ENCODE data around the gene CD207. TPM values are rescaled to one million over a fixed set of nuclear protein-coding genes. Genes with fewer than 3 reads are reported as not detected.
"Not testable (repeated sequence)": the region's sequence is repeated elsewhere in the genome, so short reads cannot be mapped to it uniquely, and the experiment has no call there.

Gene CD207
- total RNA-seq (not detected), polyA plus RNA-seq (not detected)

GRCh38 chr2:70835643-70836042, at the start of gene CD207:
CD207 (minus strand) TSS chr2:70835816; CDS start chr2:70835776, 40 bp downstream.
- no peaks in the 10 kb centered on the region for H3K36me3 ChIP-seq (ENCODE audit: insufficient read depth, low read length)
- Mint-ChIP-seq H3K4me3 (no peak within 1 kb of the TSS), H3K27me3 (peaks cover 2 to 8% of the 10 kb centered on the region in 2 donors), H3K9me3 (peaks cover 0 to 1% (median 0%) of the 10 kb centered on the region in 8 donors), H3K4me1 (no peaks in the 10 kb centered on the region), H3K36me3 (no peaks in the 10 kb centered on the region), H3K27ac (no peak within 1 kb of the TSS)
- no peaks in the 10 kb centered on the region for H3K4me1 ChIP-seq (ENCODE audit: insufficient read depth, low read length)
- no peaks in the 10 kb centered on the region for H3K9me3 ChIP-seq (ENCODE audit: control insufficient read depth in 1 of 2, low read length in 2 of 2)
- intact Hi-C loops (cut with micrococcal nuclease): no loop called here
- H3K27ac ChIP-seq (ENCODE audit: low read depth, low read length): no peak within 1 kb of the TSS
- POLR2A ChIA-PET (ENCODE audit: partially characterized antibody): no interaction called here
- no peak for DNase-seq
- CTCF ChIA-PET (ENCODE audit: partially characterized antibody): no interaction called here
- no peak within 1 kb of the TSS for H3K4me3 ChIP-seq (ENCODE audit: low read length in 2 of 2)
- no peaks in the 10 kb centered on the region for H3K27me3 ChIP-seq (ENCODE audit: insufficient read depth, low read length)

- peaks cover 74 to 76% of the 10 kb centered on the region in 2 donors for H3K27me3 Mint-ChIP-seq
- H3K4me3 Mint-ChIP-seq; H3K27ac Mint-ChIP-seq; H3K27ac ChIP-seq (ENCODE audit: low read depth, low read length); POLR2A ChIA-PET (ENCODE audit: partially characterized antibody); H3K4me1 ChIP-seq (ENCODE audit: insufficient read depth, low read length); intact Hi-C loops (cut with micrococcal nuclease); H3K36me3 Mint-ChIP-seq; H3K4me1 Mint-ChIP-seq; H3K4me3 ChIP-seq (ENCODE audit: low read length in 2 of 2); H3K36me3 ChIP-seq (ENCODE audit: insufficient read depth, low read length); DNase-seq; H3K9me3 ChIP-seq (ENCODE audit: control insufficient read depth in 1 of 2, low read length in 2 of 2): not testable (repeated sequence)
- peaks cover 10% of the 10 kb centered on the region for H3K27me3 ChIP-seq (ENCODE audit: insufficient read depth, low read length)
- CTCF ChIA-PET (ENCODE audit: partially characterized antibody): interaction anchor here (1.3 kb wide), 1 partner anchor 72 kb away, joined by 3 read pairs; no protein-coding TSS in a partner anchor
- H3K9me3 Mint-ChIP-seq: peaks cover 4 to 34% (median 12%) of the 10 kb centered on the region in 8 donors
These were observed 42.9 kb upstream of the CD207 start for GRCh38 chr2:70878543-70878942.

DNA sequence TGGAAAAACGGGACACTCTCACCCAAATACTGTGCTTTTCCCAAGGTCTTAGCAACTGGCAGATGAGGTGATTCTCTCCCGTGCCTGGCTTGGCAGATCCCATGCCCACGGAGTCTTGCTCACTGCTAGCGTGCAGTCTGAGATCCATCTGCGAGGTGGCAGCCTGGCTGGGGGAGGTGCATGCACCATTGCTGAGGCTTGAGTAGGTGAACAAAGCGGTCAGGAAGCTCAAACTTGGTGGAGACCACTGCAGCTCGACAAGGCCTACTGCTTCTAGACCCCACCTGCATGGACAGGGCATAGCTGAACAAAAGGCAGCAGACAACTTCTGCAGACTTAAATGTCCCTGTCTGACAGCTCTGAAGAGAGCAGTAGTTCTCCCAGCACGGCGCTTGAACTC, 40.5 kb upstream of the CD207 start:
- H3K9me3 ChIP-seq (ENCODE audit: control insufficient read depth in 1 of 2, low read length in 2 of 2); POLR2A ChIA-PET (ENCODE audit: partially characterized antibody); H3K36me3 Mint-ChIP-seq; H3K4me3 Mint-ChIP-seq; DNase-seq; H3K4me1 Mint-ChIP-seq; intact Hi-C loops (cut with micrococcal nuclease); H3K4me3 ChIP-seq (ENCODE audit: low read length in 2 of 2); H3K27me3 ChIP-seq (ENCODE audit: insufficient read depth, low read length); H3K27ac ChIP-seq (ENCODE audit: low read depth, low read length); H3K36me3 ChIP-seq (ENCODE audit: insufficient read depth, low read length); H3K27ac Mint-ChIP-seq; H3K4me1 ChIP-seq (ENCODE audit: insufficient read depth, low read length): not testable (repeated sequence)
- H3K27me3 Mint-ChIP-seq: peaks cover 65 to 67% of the 10 kb centered on the region in 2 donors
- CTCF ChIA-PET (ENCODE audit: partially characterized antibody): interaction anchor here (0.8 kb wide), 1 partner anchor 702 kb away, joined by 3 read pairs; no protein-coding TSS in a partner anchor
- peaks cover 0 to 17% (median 8%) of the 10 kb centered on the region in 8 donors for H3K9me3 Mint-ChIP-seq

GRCh38 chr2:70873541-70873940, 37.9 kb upstream of the CD207 start:
- Mint-ChIP-seq H3K27me3 (peaks cover 46 to 49% of the 10 kb centered on the region in 2 donors), H3K4me3 (no peak overlapping the region), H3K36me3 (no peaks in the 10 kb centered on the region), H3K4me1 (peaks cover 0 to 6% (median 3%) of the 10 kb centered on the region in 4 donors), H3K27ac (no peak overlapping the region), H3K9me3 (peaks cover 0 to 17% (median 6%) of the 10 kb centered on the region in 8 donors)
- peaks cover 9% of the 10 kb centered on the region for H3K4me1 ChIP-seq (ENCODE audit: insufficient read depth, low read length)
- POLR2A ChIA-PET (ENCODE audit: partially characterized antibody): no interaction called here
- H3K4me3 ChIP-seq (ENCODE audit: low read length in 2 of 2): no peak overlapping the region
- H3K9me3 ChIP-seq (ENCODE audit: control insufficient read depth in 1 of 2, low read length in 2 of 2): no peaks in the 10 kb centered on the region
- CTCF ChIA-PET (ENCODE audit: partially characterized antibody): interaction anchor here (0.7 to 6.1 kb wide), 5 partner anchors 10 to 74 kb away, joined by 3 to 77 read pairs (median 5); no protein-coding TSS in a partner anchor
- no peak for DNase-seq
- H3K27ac ChIP-seq (ENCODE audit: low read depth, low read length): no peak overlapping the region
- no peaks in the 10 kb centered on the region for H3K36me3 ChIP-seq (ENCODE audit: insufficient read depth, low read length)
- intact Hi-C loops (cut with micrococcal nuclease): no loop called here
- peaks cover 6% of the 10 kb centered on the region for H3K27me3 ChIP-seq (ENCODE audit: insufficient read depth, low read length)

- intact Hi-C loops (cut with micrococcal nuclease): loop anchor here (1.0 kb wide), 2 partner anchors 49 to 77 kb away; no protein-coding TSS in a partner anchor
- peaks cover 6% of the 10 kb centered on the region for H3K27me3 ChIP-seq (ENCODE audit: insufficient read depth, low read length)
- H3K9me3 ChIP-seq (ENCODE audit: control insufficient read depth in 1 of 2, low read length in 2 of 2): no peaks in the 10 kb centered on the region
- Mint-ChIP-seq H3K36me3 (no peaks in the 10 kb centered on the region), H3K27me3 (peaks cover 28 to 37% of the 10 kb centered on the region in 2 donors), H3K9me3 (peaks cover 0 to 2% (median 0%) of the 10 kb centered on the region in 8 donors), H3K4me1 (peaks cover 0 to 6% (median 3%) of the 10 kb centered on the region in 4 donors), H3K27ac (no peak overlapping the region), H3K4me3 (peak overlapping the region in 5 of 8 donors; percentile 13 to 54 (median 30))
- peak; percentile 58 to 66 (median 63) for DNase-seq
- POLR2A ChIA-PET (ENCODE audit: partially characterized antibody): no interaction called here
- CTCF ChIA-PET (ENCODE audit: partially characterized antibody): interaction anchor here (0.8 to 6.1 kb wide), 20 partner anchors 9 to 568 kb away, joined by 3 to 77 read pairs (median 5); partner anchors contain the start of gene ANKRD53
- H3K36me3 ChIP-seq (ENCODE audit: insufficient read depth, low read length): no peaks in the 10 kb centered on the region
- peaks cover 9% of the 10 kb centered on the region for H3K4me1 ChIP-seq (ENCODE audit: insufficient read depth, low read length)
- H3K4me3 ChIP-seq (ENCODE audit: low read length in 2 of 2): peak overlapping the region in 1 of 2 donors; percentile 8
- no peak overlapping the region for H3K27ac ChIP-seq (ENCODE audit: low read depth, low read length)
These were observed 36.0 kb upstream of the CD207 start for GRCh38 chr2:70871398-70872211.

- DNase-seq: no peak
- Histone ChIP-seq H3K9me3 (ENCODE audit: control insufficient read depth in 1 of 2, low read length in 2 of 2) (no peaks in the 10 kb centered on the region), H3K4me3 (ENCODE audit: low read length in 2 of 2) (no peak overlapping the region), H3K27ac (ENCODE audit: low read depth, low read length) (no peak overlapping the region), H3K27me3 (ENCODE audit: insufficient read depth, low read length) (peaks cover 6% of the 10 kb centered on the region), H3K36me3 (ENCODE audit: insufficient read depth, low read length) (no peaks in the 10 kb centered on the region), H3K4me1 (ENCODE audit: insufficient read depth, low read length) (peaks cover 9% of the 10 kb centered on the region)
- Mint-ChIP-seq H3K36me3 (no peaks in the 10 kb centered on the region), H3K4me3 (peak overlapping the region in 1 of 8 donors; percentile 39), H3K27me3 (peaks cover 23 to 33% of the 10 kb centered on the region in 2 donors), H3K27ac (no peak overlapping the region), H3K4me1 (peaks cover 0 to 6% (median 3%) of the 10 kb centered on the region in 4 donors), H3K9me3 (peaks cover 0 to 2% (median 0%) of the 10 kb centered on the region in 8 donors)
- CTCF ChIA-PET (ENCODE audit: partially characterized antibody): interaction anchor here (0.8 to 6.1 kb wide), 18 partner anchors 8 to 567 kb away, joined by 3 to 77 read pairs (median 6); partner anchors contain the start of gene ANKRD53
- intact Hi-C loops (cut with micrococcal nuclease): loop anchor here (1.0 kb wide), 2 partner anchors 50 to 78 kb away; no protein-coding TSS in a partner anchor
- POLR2A ChIA-PET (ENCODE audit: partially characterized antibody): no interaction called here
These were observed 35.2 kb upstream of the CD207 start for GRCh38 chr2:70870790-70871189.

- Mint-ChIP-seq H3K27ac (no peak overlapping the region), H3K36me3 (no peaks in the 10 kb centered on the region), H3K27me3 (peaks cover 15 to 31% of the 10 kb centered on the region in 2 donors), H3K4me3 (no peak overlapping the region), H3K9me3 (peaks cover 0 to 2% (median 0%) of the 10 kb centered on the region in 8 donors), H3K4me1 (peaks cover 0 to 6% (median 3%) of the 10 kb centered on the region in 4 donors)
- ChIA-PET POLR2A (ENCODE audit: partially characterized antibody) (no interaction called here), CTCF (ENCODE audit: partially characterized antibody) (interaction anchor here (0.7 to 6.1 kb wide), 6 partner anchors 8 to 78 kb away, joined by 3 to 77 read pairs (median 11); no protein-coding TSS in a partner anchor)
- no peaks in the 10 kb centered on the region for H3K36me3 ChIP-seq (ENCODE audit: insufficient read depth, low read length)
- intact Hi-C loops (cut with micrococcal nuclease): loop anchor here (10.0 kb wide), 1 partner anchor 564 kb away; the partner anchor contains the start of gene FAM136A
- H3K27me3 ChIP-seq (ENCODE audit: insufficient read depth, low read length): no peaks in the 10 kb centered on the region
- H3K4me1 ChIP-seq (ENCODE audit: insufficient read depth, low read length): peaks cover 9% of the 10 kb centered on the region
- no peak for DNase-seq
- no peak overlapping the region for H3K27ac ChIP-seq (ENCODE audit: low read depth, low read length)
- no peak overlapping the region for H3K4me3 ChIP-seq (ENCODE audit: low read length in 2 of 2)
- H3K9me3 ChIP-seq (ENCODE audit: control insufficient read depth in 1 of 2, low read length in 2 of 2): no peaks in the 10 kb centered on the region
These were observed 33.4 kb upstream of the CD207 start for GRCh38 chr2:70868970-70869369.

Data from CD4-positive, alpha-beta memory T cell (primary cell).